CD4-positive, alpha-beta T cell (primary cell): ENCODE data around the gene SLC44A1. TPM values are rescaled to one million over a fixed set of nuclear protein-coding genes. Genes with fewer than 3 reads are reported as not detected.

Source experiments
- ATAC-seq: fragments of 200-7000 bp; cut with Tn5 transposase; one replicate; pipeline ENCODE4 v1.10.0; 2022; ENCODE audit warnings: mild to moderate bottlenecking; ENCODE audit not compliant: poor library complexity
- CTCF ChIA-PET: fragments of 350-600 bp; sonication (Branson Sonifier 250); formaldehyde crosslinking; loops from one replicate; lab custom pipeline; 2021; ENCODE audit warnings: antibody characterized with exemption, inconsistent platforms; lab: Charles Lee
- POLR2A ChIA-PET: fragments of 350-600 bp; sonication (Branson Sonifier 250); formaldehyde crosslinking; loops from one replicate; lab custom pipeline; 2021; ENCODE audit warnings: antibody characterized with exemption, inconsistent platforms; lab: Charles Lee
- DNase-seq, 14 experiments: peaks; one replicate each; pipeline ENCODE4 v3.0.0-alpha.2; 2013 to 2020; ENCODE audit warnings: mixed read lengths in 2 of 14
- H3K27ac ChIP-seq, 2 donors: one replicate each; pipeline versions ENCODE4 v1.5.1 to v1.7.0; 2013; ENCODE audit warnings: low read length in 2 of 2, low read depth in 1 of 2, mild to moderate bottlenecking in 1 of 2
- H3K27me3 ChIP-seq, 2 experiments: 1 replicate in 1 of 2; 2 replicates in 1 of 2; pipeline versions ENCODE4 v1.6.1 to v1.7.0; 2013; ENCODE audit warnings: low read length in 2 of 2, control low read depth in 1 of 2, mild to moderate bottlenecking in 1 of 2, moderate library complexity in 1 of 2; ENCODE audit not compliant: insufficient read depth in 2 of 2, control insufficient read depth in 1 of 2
- H3K36me3 ChIP-seq: one replicate; pipeline ENCODE4 v1.6.1; 2013; ENCODE audit warnings: low read length, control low read depth; ENCODE audit not compliant: insufficient read depth
- H3K4me1 ChIP-seq: one replicate; pipeline ENCODE4 v1.6.1; 2013; ENCODE audit warnings: low read length, control low read depth; ENCODE audit not compliant: insufficient read depth
- H3K4me3 ChIP-seq: one replicate; pipeline ENCODE4 v1.5.1; 2013; ENCODE audit warnings: mild to moderate bottlenecking, low read length, moderate library complexity
- H3K9me3 ChIP-seq, 2 experiments: 1 replicate in 1 of 2; 2 replicates in 1 of 2; pipeline versions ENCODE4 v1.6.1 to v1.7.0; 2013; ENCODE audit warnings: low read length in 2 of 2, mild to moderate bottlenecking in 2 of 2, control low read depth in 1 of 2, moderate library complexity in 1 of 2; ENCODE audit not compliant: control insufficient read depth in 1 of 2, insufficient read depth in 1 of 2
- H3K27ac Mint-ChIP-seq: one replicate; pipeline ENCODE4 v1.8.0; 2020; ENCODE audit warnings: mixed read lengths
- H3K27me3 Mint-ChIP-seq: one replicate; pipeline ENCODE4 v1.8.0; 2021; ENCODE audit warnings: mixed read lengths
- H3K36me3 Mint-ChIP-seq: one replicate; pipeline ENCODE4 v1.8.0; 2021; ENCODE audit warnings: low read depth, mixed read lengths
- H3K4me1 Mint-ChIP-seq: one replicate; pipeline ENCODE4 v1.8.0; 2021; ENCODE audit warnings: low read depth, mixed read lengths
- H3K4me3 Mint-ChIP-seq: one replicate; pipeline ENCODE4 v1.8.0; 2020; ENCODE audit warnings: mild to moderate bottlenecking, mixed read lengths
- H3K9me3 Mint-ChIP-seq: one replicate; pipeline ENCODE4 v1.8.0; 2020; ENCODE audit warnings: mixed read lengths
- CTCF ChIP-seq: fragments of 200-600 bp; IDR thresholded peaks from one replicate; pipeline ENCODE4 v1.8.0; 2022; ENCODE audit warnings: antibody characterized with exemption, mild to moderate bottlenecking
- intact Hi-C, 2 experiments: fragments of 100-400 bp; cut with DNase I in 1 of 2; cut with micrococcal nuclease in 1 of 2; formaldehyde crosslinking; loops; one replicate each; pipeline versions ENCODE4 v1.15.1 to v1.9.0; 2023 to 2025; cut with DNase I, micrococcal nuclease
- total RNA-seq, 174 experiments: library from RNA in 2 of 174; stranded (reverse) in 2 of 174; gene quantifications; one replicate each; pipeline ENCODE4 v1.2.3 and lab custom pipeline; 2021 to 2026

The SLC44A1 gene
- total RNA-seq, 2 experiments from 2014 or later, result 5.1 to 5.9 TPM

GRCh38 chr9:105425816-105426433, 181.5 kb downstream of the SLC44A1 start:
- no peaks in the 10 kb centered on the region for H3K4me1 Mint-ChIP-seq
- H3K4me3 Mint-ChIP-seq, result no peak overlapping the region
- H3K4me3 ChIP-seq, result no peak overlapping the region
- intact Hi-C loops, result no loop called here
- H3K27ac Mint-ChIP-seq, result no peak overlapping the region
- DNase-seq (peak in 1 of 14 experiments; percentile 8), ATAC-seq (no peak)
- peaks cover 4% of the 10 kb centered on the region for H3K27me3 Mint-ChIP-seq
- no peak overlapping the region for H3K27ac ChIP-seq
- no peaks in the 10 kb centered on the region for H3K36me3 ChIP-seq
- no peaks in the 10 kb centered on the region for H3K27me3 ChIP-seq
- ChIA-PET POLR2A (no interaction called here), CTCF (no interaction called here)
- H3K9me3 ChIP-seq, result no peaks in the 10 kb centered on the region
- H3K9me3 Mint-ChIP-seq, result no peaks in the 10 kb centered on the region
- no peaks in the 10 kb centered on the region for H3K4me1 ChIP-seq
- TF ChIP-seq CTCF, result peak; percentile 36
- H3K36me3 Mint-ChIP-seq, result no peaks in the 10 kb centered on the region

GRCh38 chr9:105426657-105427056, 182.2 kb downstream of the SLC44A1 start:
- Mint-ChIP-seq H3K27me3 (peaks cover 6% of the 10 kb centered on the region), H3K27ac (no peak overlapping the region), H3K36me3 (no peaks in the 10 kb centered on the region), H3K4me3 (no peak overlapping the region), H3K4me1 (no peaks in the 10 kb centered on the region), H3K9me3 (no peaks in the 10 kb centered on the region)
- DNase-seq, result no peak
- ATAC-seq, result no peak
- ChIA-PET POLR2A (no interaction called here), CTCF (no interaction called here)
- H3K4me3 ChIP-seq, result no peak overlapping the region
- TF ChIP-seq CTCF, result no peak
- no peak overlapping the region for H3K27ac ChIP-seq
- no peaks in the 10 kb centered on the region for H3K36me3 ChIP-seq
- H3K4me1 ChIP-seq, result no peaks in the 10 kb centered on the region
- no peaks in the 10 kb centered on the region for H3K27me3 ChIP-seq
- intact Hi-C loops, result no loop called here
- H3K9me3 ChIP-seq, result no peaks in the 10 kb centered on the region

GRCh38 chr9:105431424-105432246, 187.2 kb downstream of the SLC44A1 start:
- no peaks in the 10 kb centered on the region for H3K36me3 ChIP-seq
- H3K4me1 ChIP-seq, result no peaks in the 10 kb centered on the region
- no peak for ATAC-seq
- Mint-ChIP-seq H3K27ac (no peak overlapping the region), H3K4me3 (no peak overlapping the region), H3K27me3 (peaks cover 6% of the 10 kb centered on the region), H3K4me1 (no peaks in the 10 kb centered on the region), H3K9me3 (no peaks in the 10 kb centered on the region), H3K36me3 (no peaks in the 10 kb centered on the region)
- H3K27ac ChIP-seq, result no peak overlapping the region
- H3K4me3 ChIP-seq, result no peak overlapping the region
- intact Hi-C loops, result loop anchor here in 1 of 2 experiments (5.0 kb wide), 1 partner anchor 286 kb away; no protein-coding TSS in a partner anchor
- ChIA-PET POLR2A (no interaction called here), CTCF (no interaction called here)
- no peak for TF ChIP-seq CTCF
- H3K27me3 ChIP-seq, result peaks cover 0 to 2% of the 10 kb centered on the region in 2 experiments
- H3K9me3 ChIP-seq, result peaks cover 0 to 5% of the 10 kb centered on the region in 2 experiments
- DNase-seq, result no peak
